Stimulated activated naive CD4-positive, alpha-beta T cell treated with Interleukin-2 at 50 U/mL for 16 hours (primary cell): ENCODE data around the gene ATG7.
"Not testable (repeated sequence)": the region's sequence is repeated elsewhere in the genome, so short reads cannot be mapped to it uniquely, and the experiment has no call there.

ENCODE experiments used
- DNase-seq: peaks from one replicate; lab custom pipeline; 2025; lab: John Stamatoyannopoulos, UW

Gene ATG7

GRCh38 chr3:11254876-11255275 is 17.3 kb upstream of the ATG7 start:
- DNase-seq = no peak

- not testable (repeated sequence) for DNase-seq
Observed at GRCh38 chr3:11255537-11255936, 16.7 kb upstream of the ATG7 start.

- no peak for DNase-seq
Observed at GRCh38 chr3:11258958-11259357, 13.2 kb upstream of the ATG7 start.

GRCh38 chr3:11260460-11260859 is 11.7 kb upstream of the ATG7 start:
- no peak for DNase-seq

- DNase-seq = no peak
Observed at GRCh38 chr3:11269007-11269406, 3.2 kb upstream of the ATG7 start.

- no peak for DNase-seq
Observed at GRCh38 chr3:11272906-11273574, 843 bp downstream of the ATG7 start.

GRCh38 chr3:11273891-11274291 is 1.7 kb downstream of the ATG7 start:
- DNase-seq = no peak

- DNase-seq = no peak
Observed at GRCh38 chr3:11274566-11275142, 2.5 kb downstream of the ATG7 start.

- no peak for DNase-seq
Observed at GRCh38 chr3:11275926-11276325, 3.7 kb downstream of the ATG7 start.

- DNase-seq = no peak
Observed at GRCh38 chr3:11276901-11277300, 4.7 kb downstream of the ATG7 start.

GRCh38 chr3:11282250-11283138 is 10.3 kb downstream of the ATG7 start:
- no peak for DNase-seq

GRCh38 chr3:11283139-11283475 is 10.9 kb downstream of the ATG7 start:
- no peak for DNase-seq

- no peak for DNase-seq
Observed at GRCh38 chr3:11284011-11284410, 11.8 kb downstream of the ATG7 start.

- DNase-seq = no peak
Observed at GRCh38 chr3:11285471-11285870, 13.3 kb downstream of the ATG7 start.

GRCh38 chr3:11287404-11287803 is 15.2 kb downstream of the ATG7 start:
- DNase-seq = no peak

- DNase-seq = no peak
Observed at GRCh38 chr3:11288021-11288491, 15.9 kb downstream of the ATG7 start.

- no peak for DNase-seq
Observed at GRCh38 chr3:11288786-11289637, 16.8 kb downstream of the ATG7 start.

GRCh38 chr3:11289864-11290263 is 17.7 kb downstream of the ATG7 start:
- no peak for DNase-seq

- no peak for DNase-seq
Observed at GRCh38 chr3:11290743-11291680, 18.8 kb downstream of the ATG7 start.

GRCh38 chr3:11291808-11292207 is 19.6 kb downstream of the ATG7 start:
- DNase-seq = no peak

GRCh38 chr3:11297126-11297525 is 24.9 kb downstream of the ATG7 start:
- no peak for DNase-seq
